Loucy (cell line): ENCODE measurements around the gene TGFBR3.
A peak's percentile ranks its signal among the peaks of the same experiment; 100 is the strongest.

Experiments
- H2AFZ ChIP-seq: fragments of 200-600 bp; sonication (generic); 2 replicates; pipeline ENCODE4 v1.6.0; 2016; ENCODE audit warnings: antibody characterized with exemption, mild to moderate bottlenecking, low read length, moderate library complexity
- H3F3A ChIP-seq: fragments of 200-600 bp; 2 replicates; pipeline ENCODE4 v1.6.0; 2016; ENCODE audit warnings: antibody characterized with exemption, low read depth, mild to moderate bottlenecking
- H3K27me3 ChIP-seq: fragments of 200-600 bp; sonication (generic); 2 replicates; pipeline ENCODE4 v1.6.1; 2014; ENCODE audit warnings: low read length, mild to moderate bottlenecking; ENCODE audit not compliant: insufficient read depth, poor library complexity, severe bottlenecking
- H3K36me3 ChIP-seq: fragments of 200-600 bp; sonication (generic); 2 replicates; pipeline ENCODE4 v1.6.1; 2016; ENCODE audit warnings: low read length; ENCODE audit not compliant: insufficient read depth
- H3K4me1 ChIP-seq: fragments of 200-600 bp; sonication (generic); 2 replicates; pipeline ENCODE4 v1.5.1; 2014; ENCODE audit warnings: low read length, mild to moderate bottlenecking; ENCODE audit not compliant: insufficient read depth, poor library complexity, severe bottlenecking
- H3K4me2 ChIP-seq: fragments of 200-600 bp; sonication (generic); 2 replicates; pipeline ENCODE4 v1.6.0; 2014; ENCODE audit warnings: antibody characterized with exemption, low read length, low read depth, mild to moderate bottlenecking; ENCODE audit not compliant: poor library complexity, severe bottlenecking
- H3K4me3 ChIP-seq: fragments of 200-600 bp; sonication (generic); 2 replicates; pipeline ENCODE4 v1.5.1; 2014; ENCODE audit warnings: low read length, mild to moderate bottlenecking, mixed read lengths; ENCODE audit not compliant: poor library complexity, severe bottlenecking
- H3K79me2 ChIP-seq: fragments of 200-600 bp; sonication (generic); 2 replicates; pipeline ENCODE4 v1.6.1; 2014; ENCODE audit warnings: low read length; ENCODE audit not compliant: insufficient read depth
- H3K9ac ChIP-seq: fragments of 200-600 bp; sonication (generic); 2 replicates; pipeline ENCODE4 v1.6.0; 2014; ENCODE audit warnings: mild to moderate bottlenecking, low read depth, low read length, moderate library complexity; ENCODE audit not compliant: poor library complexity, severe bottlenecking
- H3K9me2 ChIP-seq: fragments of 200-600 bp; sonication (generic); replicated peaks from 2 replicates; pipeline ENCODE4 v1.6.1; 2016; ENCODE audit warnings: low read depth, low read length, mixed read lengths
- H3K9me3 ChIP-seq: fragments of 200-600 bp; sonication (generic); 2 replicates; pipeline ENCODE4 v1.6.1; 2014; ENCODE audit warnings: mild to moderate bottlenecking, antibody characterized with exemption, low read length, low read depth; ENCODE audit not compliant: insufficient read depth
- H4K20me1 ChIP-seq: fragments of 200-600 bp; sonication (generic); 2 replicates; pipeline ENCODE4 v1.6.0; 2014; ENCODE audit warnings: antibody characterized with exemption, low read length, mild to moderate bottlenecking; ENCODE audit not compliant: insufficient read depth, poor library complexity, severe bottlenecking
- CTCF ChIP-seq: fragments of 200-600 bp; sonication (generic); conservative IDR thresholded peaks from 2 replicates; pipeline ENCODE4 v1.5.1; 2014; ENCODE audit warnings: mild to moderate bottlenecking, antibody characterized with exemption, low read length
- EZH2phosphoT487 ChIP-seq: fragments of 200-600 bp; IDR thresholded peaks from 2 replicates; pipeline ENCODE4 v1.6.1; 2018; ENCODE audit warnings: antibody characterized with exemption, mild to moderate bottlenecking, moderate library complexity, borderline replicate concordance

TGFBR3 gene

DNA sequence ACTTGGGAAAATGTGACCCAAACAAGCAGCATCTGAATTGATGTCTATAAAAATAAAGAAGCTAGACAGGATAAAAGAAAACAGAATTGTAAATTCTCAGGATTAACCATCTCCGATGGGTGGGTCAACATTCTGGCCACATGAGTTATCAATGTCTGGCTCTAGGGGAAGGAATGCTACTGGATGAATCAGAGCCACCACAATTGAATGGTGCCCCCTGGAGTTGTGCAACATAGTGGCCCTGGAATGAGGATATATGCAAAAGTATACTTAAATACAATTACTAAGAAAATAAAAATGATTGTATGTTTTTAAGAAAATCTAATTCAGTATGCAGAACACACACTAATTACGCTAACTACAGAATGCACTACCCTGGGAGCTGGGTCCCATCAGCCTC is 185.6 kb downstream of the TGFBR3 start:
- Histone ChIP-seq H3K9me2 (no peaks in the 10 kb centered on the region), H3K4me3 (no peak overlapping the region), H3K4me1 (peaks cover 9% of the 10 kb centered on the region), H2AFZ (no peak overlapping the region), H3K27me3 (no peaks in the 10 kb centered on the region), H4K20me1 (no peaks in the 10 kb centered on the region), H3K9me3 (no peaks in the 10 kb centered on the region), H3K9ac (no peak overlapping the region), H3F3A (no peaks in the 10 kb centered on the region), H3K36me3 (no peaks in the 10 kb centered on the region), H3K4me2 (no peak overlapping the region), H3K79me2 (no peaks in the 10 kb centered on the region)
- no peak for TF ChIP-seq CTCF
- TF ChIP-seq EZH2phosphoT487 = no peak

DNA sequence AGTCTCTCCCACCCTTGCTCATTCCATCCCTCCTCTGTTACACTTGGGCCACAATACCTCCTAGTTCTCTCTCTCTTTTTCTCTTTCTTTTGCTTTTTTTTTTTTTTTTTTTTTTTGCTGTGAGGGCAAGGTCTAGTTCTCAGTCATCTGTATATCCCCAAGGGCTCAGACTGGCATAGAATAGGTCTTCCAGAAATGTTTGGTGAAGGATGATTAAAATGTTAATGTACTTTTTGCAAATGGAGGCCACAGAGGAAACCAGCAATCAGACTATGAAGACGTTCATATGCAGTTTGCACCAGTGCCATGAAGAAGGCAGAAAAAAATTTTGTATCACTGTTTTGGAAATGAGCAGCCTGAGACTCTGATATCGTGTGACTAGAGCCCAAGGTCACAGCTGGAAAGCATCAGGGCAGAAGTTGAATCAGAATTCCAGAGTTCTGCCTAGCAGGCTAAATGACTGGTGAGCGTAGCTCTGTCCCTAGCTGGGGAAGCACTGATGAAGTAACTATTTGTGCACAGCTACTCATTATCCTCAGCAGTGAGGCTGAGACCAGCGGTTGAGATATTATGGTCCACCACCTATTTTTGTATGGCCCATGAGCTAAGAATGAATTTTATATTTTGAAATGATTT is 186.5 kb downstream of the TGFBR3 start:
- Histone ChIP-seq H3K9ac (no peak overlapping the region), H2AFZ (no peak overlapping the region), H3K79me2 (no peaks in the 10 kb centered on the region), H4K20me1 (no peaks in the 10 kb centered on the region), H3K4me2 (no peak overlapping the region), H3K36me3 (no peaks in the 10 kb centered on the region), H3F3A (no peaks in the 10 kb centered on the region), H3K4me1 (peaks cover 9% of the 10 kb centered on the region), H3K27me3 (no peaks in the 10 kb centered on the region), H3K4me3 (no peak overlapping the region), H3K9me2 (no peaks in the 10 kb centered on the region), H3K9me3 (no peaks in the 10 kb centered on the region)
- TF ChIP-seq EZH2phosphoT487 (no peak), CTCF (no peak)

- Histone ChIP-seq H4K20me1 (no peaks in the 10 kb centered on the region), H3K4me3 (peak overlapping the region; percentile 39), H2AFZ (peak overlapping the region; percentile 37; the same call in 1 of the 2 replicates), H3K9me3 (no peaks in the 10 kb centered on the region), H3K9ac (no peak overlapping the region), H3K4me1 (peaks cover 9% of the 10 kb centered on the region), H3K27me3 (no peaks in the 10 kb centered on the region), H3K79me2 (no peaks in the 10 kb centered on the region), H3K36me3 (no peaks in the 10 kb centered on the region), H3K9me2 (no peaks in the 10 kb centered on the region), H3K4me2 (peak overlapping the region; percentile 54), H3F3A (no peaks in the 10 kb centered on the region)
- TF ChIP-seq EZH2phosphoT487 (no peak), CTCF (no peak)
These were observed 188.1 kb downstream of the TGFBR3 start for GRCh38 chr1:91697861-91698260.
